ENCODE measurements around the gene PLD1. TPM values are rescaled to one million over a fixed set of nuclear protein-coding genes. Genes with fewer than 3 reads are reported as not detected.
"Not testable (repeated sequence)": the region's sequence is repeated elsewhere in the genome, so short reads cannot be mapped to it uniquely, and the experiment has no call there.

The PLD1 gene
- polyA plus RNA-seq, 3 donors: 11.1 to 13.6 (median 11.2) TPM

DNA sequence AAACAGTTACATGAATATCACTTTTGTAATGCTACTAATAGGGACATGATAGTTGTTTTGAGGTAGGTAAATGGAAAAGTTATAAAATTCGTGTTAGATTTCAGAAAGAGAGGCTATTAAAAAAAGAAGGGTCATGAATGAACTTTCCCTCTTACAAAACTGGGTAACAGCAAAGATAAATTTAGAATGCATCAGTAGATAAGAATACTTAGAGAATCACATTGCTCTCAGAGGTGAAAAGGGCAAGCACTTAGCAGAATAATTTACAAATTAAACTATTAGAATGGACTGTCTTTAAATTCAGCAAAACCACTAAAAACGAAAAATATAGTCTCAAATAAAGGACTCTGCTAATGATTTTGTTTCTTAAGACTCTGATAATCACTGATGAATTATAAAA lies 167.2 kb downstream of the PLD1 start:
- DNase-seq (ENCODE audit: low read depth in 3 of 3, low spot score in 2 of 3): no peak

- no peak for DNase-seq (ENCODE audit: low read depth in 3 of 3, low spot score in 2 of 3)
Measured at GRCh38 chr3:171640520-171641412, 169.5 kb downstream of the PLD1 start.

- DNase-seq (ENCODE audit: low read depth in 3 of 3, low spot score in 2 of 3): no peak
Measured at GRCh38 chr3:171636666-171637065, 173.6 kb downstream of the PLD1 start.

GRCh38 chr3:171632766-171633165 lies 177.5 kb downstream of the PLD1 start:
- DNase-seq (ENCODE audit: low read depth in 3 of 3, low spot score in 2 of 3): no peak

- DNase-seq (ENCODE audit: low read depth in 3 of 3, low spot score in 2 of 3): not testable (repeated sequence)
Measured at GRCh38 chr3:171626799-171627198, 183.5 kb downstream of the PLD1 start.

DNA sequence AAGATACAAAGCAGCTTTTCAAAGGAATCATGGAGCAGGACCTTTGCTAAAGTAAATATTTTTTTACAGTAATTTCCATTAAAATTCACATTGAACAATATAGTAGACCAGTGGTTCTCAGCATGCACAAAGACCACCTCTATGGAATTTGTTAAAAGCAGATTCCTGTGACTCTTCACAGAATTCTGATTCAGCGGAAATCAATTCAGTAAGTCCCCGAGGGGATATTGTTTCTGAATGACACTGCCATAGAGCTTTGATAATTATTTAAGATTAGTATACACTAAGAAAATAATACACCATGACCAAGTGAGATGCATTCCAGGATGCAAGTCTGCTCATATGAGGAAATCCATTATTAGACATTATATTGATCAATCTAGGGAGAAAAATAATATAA lies 188.2 kb downstream of the PLD1 start:
- no peak for DNase-seq (ENCODE audit: low read depth in 3 of 3, low spot score in 2 of 3)

DNA sequence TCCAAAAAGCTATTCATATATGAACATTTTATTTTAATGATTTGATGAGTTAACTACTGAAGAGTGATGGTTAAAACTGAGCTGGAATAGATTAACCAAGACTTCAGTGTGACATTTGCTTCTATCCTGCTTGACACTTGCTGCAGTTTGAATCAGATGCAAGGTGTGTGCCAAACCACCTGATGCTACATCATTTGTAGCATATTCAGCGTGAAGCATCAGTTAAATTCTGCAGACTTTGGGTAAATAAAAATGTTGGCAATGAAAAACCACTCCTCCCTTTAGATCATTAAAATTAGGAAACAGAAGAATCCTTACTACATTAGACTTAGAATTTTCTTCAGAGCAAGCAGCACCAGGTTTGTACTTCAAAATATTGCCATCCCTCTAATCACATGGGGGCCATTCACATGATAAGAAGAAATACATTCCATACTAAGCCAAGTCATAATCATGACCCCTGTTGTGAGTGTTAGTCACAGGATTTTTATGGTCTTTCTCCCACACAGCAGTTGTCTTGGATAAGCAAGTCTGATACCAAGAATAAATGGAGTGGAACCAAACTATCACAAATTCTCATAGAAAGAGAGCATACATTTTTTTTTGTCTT lies 189.4 kb downstream of the PLD1 start:
- no peak for DNase-seq (ENCODE audit: low read depth in 3 of 3, low spot score in 2 of 3)

DNA sequence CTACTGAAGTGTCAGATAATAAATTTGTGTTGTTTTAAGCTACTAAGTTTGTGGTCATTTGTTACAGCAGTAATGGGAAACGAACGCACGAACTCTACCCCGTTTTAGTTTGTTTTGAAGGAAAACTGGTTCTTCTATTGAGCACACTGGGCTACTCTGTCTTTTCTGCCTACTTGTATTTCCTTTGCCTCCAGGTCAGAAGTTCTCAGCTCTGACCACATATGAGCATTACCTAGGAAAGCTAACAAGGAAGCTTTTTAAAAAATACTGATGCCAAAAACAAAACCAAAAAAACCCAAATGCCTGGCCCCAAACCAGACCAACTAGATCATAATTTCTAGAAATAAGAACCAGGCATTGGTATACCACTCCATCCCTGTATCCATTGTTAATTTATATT lies 193.5 kb downstream of the PLD1 start:
- DNase-seq (ENCODE audit: low read depth in 3 of 3, low spot score in 2 of 3): no peak

- no peak for DNase-seq (ENCODE audit: low read depth in 3 of 3, low spot score in 2 of 3)
Measured at GRCh38 chr3:171615686-171616085, 194.6 kb downstream of the PLD1 start.

DNA sequence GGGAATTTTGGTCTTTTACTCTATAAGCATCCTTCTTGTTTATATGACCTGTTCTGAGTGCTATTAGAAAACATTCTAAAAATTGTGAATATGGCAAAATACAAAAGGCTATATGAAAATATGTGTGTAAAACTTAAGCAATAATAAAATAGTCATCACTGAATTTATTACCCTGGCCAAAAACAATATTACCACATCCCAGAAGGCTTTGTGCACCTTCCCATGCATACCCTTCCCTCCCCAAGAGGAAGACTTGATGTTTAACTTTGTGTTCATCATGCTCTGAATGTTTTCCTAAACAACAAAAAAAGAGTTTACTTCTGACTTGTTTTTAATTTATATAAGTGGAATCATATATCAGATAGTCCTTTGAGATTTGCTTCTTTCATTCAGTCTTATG lies 195.0 kb downstream of the PLD1 start:
- no peak for DNase-seq (ENCODE audit: low read depth in 3 of 3, low spot score in 2 of 3)

DNA sequence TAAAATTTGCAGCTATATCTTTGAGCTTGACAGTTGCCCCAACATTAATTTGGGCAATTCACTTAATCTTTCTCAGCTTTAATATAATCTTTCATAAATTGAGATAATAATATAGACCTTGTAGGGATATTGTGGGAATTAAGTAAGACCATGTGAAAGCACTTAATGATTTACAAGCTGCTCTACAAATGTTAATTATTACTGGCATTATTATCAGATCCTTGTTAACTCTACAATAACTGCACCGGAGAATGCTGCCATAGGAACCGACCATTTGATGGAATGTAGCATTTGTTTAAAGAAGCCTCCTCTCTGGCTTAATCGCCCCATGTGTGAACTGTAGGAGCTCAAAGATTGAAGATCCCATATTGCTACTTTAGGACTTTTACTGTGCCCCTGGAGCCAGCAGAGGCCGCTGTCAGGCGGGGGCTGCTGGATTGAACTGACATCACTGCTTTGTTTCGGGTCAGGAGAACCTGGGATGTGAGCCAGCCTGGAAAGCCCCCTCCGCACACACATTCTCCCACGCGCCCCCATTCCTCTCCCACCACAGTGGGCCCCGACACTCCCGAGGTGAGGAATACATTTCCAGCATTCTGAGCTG lies 195.9 kb downstream of the PLD1 start:
- DNase-seq (ENCODE audit: low read depth in 3 of 3, low spot score in 2 of 3): no peak

DNA sequence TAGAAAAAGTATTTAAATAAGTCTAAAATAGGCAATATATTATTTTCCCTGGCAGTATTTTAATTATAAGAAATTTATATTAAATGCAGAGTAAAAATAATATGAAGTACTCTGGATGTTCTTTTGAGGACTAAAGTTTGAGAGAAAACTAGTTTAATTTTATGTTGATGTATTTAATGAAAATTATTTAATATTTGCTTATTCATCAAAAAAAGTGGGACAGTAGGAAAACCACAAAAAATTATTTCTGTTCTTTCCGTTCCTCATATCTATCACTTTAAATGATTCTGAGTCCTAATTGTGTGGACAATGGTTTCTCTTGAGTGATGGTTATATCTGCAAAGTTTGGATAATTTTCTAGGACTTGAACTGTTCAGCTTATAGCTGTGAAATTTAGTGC lies 202.8 kb downstream of the PLD1 start:
- DNase-seq (ENCODE audit: low read depth in 3 of 3, low spot score in 2 of 3): no peak

DNA sequence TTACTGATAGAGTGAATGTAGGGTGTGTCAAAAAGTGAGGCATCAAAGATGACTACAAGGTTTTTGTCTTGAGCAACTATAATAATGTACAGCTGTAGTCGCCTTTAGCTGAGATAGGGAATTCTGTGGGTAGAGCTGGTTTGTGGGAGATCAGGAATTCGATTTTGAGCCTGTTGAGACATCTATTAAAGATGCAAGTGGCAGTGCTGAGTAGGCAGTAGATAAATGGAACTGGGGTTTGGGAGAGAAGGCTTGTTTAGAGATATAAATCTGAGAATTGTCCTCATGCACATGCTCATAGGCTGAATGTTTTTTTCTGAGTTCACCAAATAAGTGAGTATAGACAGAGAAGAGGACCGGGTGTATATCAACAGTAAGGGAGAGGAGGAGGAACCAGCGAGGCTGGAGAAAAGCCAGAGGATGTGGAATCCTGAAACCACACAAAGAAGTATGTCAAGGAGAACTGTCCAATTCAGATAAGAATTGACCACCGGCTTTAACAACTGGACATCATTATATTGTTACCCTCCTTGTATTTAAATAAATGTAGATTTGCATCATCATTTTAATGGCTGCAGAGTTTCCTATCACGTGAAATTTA lies 204.0 kb downstream of the PLD1 start:
- DNase-seq (ENCODE audit: low read depth in 3 of 3, low spot score in 2 of 3): no peak

- DNase-seq (ENCODE audit: low read depth in 3 of 3, low spot score in 2 of 3): no peak
Measured at GRCh38 chr3:171604370-171604769, 205.9 kb downstream of the PLD1 start.

DNA sequence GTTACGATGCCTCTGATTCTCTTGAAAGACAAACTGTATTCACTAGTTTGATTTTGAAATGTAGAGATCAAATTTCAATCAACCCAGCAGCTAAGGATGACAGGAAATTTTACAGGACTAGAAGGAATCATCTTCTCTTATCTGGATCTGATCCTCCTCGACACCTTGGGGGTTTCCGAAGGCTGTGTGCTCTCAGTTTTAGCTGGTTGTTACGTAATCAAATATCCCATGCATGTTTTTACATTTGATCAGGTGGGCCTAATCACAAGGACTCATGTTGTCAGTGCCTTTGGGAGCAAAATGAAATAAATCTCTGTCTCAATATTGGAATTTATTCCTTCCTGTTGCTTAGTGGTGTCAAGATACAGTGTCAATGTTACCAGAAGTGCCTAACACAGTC lies 208.2 kb downstream of the PLD1 start:
- DNase-seq (ENCODE audit: low read depth in 3 of 3, low spot score in 2 of 3): no peak

GRCh38 chr3:171600030-171600429 lies 210.3 kb downstream of the PLD1 start:
- no peak for DNase-seq (ENCODE audit: low read depth in 3 of 3, low spot score in 2 of 3)

- DNase-seq (ENCODE audit: low read depth in 3 of 3, low spot score in 2 of 3): no peak
Measured at GRCh38 chr3:171598990-171599389, 211.3 kb downstream of the PLD1 start.

DNA sequence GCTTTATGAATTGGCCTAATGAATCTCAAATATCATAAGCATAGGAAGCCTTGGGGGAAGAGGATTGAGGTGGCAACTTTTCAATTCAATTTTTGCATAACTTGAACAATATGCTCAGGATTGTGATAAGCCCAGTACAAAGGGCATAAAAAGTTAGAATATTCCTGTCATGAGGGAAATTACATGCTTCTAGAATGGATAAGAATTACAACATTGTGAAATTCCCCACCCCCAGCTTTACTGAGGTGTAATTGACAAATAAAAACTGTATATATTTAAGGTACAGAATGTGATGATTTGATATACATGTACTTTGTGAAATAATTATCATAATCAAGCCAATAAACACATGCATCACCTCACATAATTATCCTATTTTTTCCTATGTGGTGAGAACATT lies 217.5 kb downstream of the PLD1 start:
- DNase-seq (ENCODE audit: low read depth in 3 of 3, low spot score in 2 of 3): no peak

- DNase-seq (ENCODE audit: low read depth in 3 of 3, low spot score in 2 of 3): no peak
Measured at GRCh38 chr3:171591070-171591469, 219.2 kb downstream of the PLD1 start.

GRCh38 chr3:171586274-171586673 lies 224.0 kb downstream of the PLD1 start:
- DNase-seq (ENCODE audit: low read depth in 3 of 3, low spot score in 2 of 3): no peak

GRCh38 chr3:171585039-171585438 lies 225.2 kb downstream of the PLD1 start:
- no peak for DNase-seq (ENCODE audit: low read depth in 3 of 3, low spot score in 2 of 3)

Data from right renal cortex interstitium (tissue), 3 donors.